IPS DF 4.7 (cell line): ENCODE data around the gene CDKAL1.

Experiments
- DNase-seq: peaks from one replicate; pipeline ENCODE4 v3.0.0-alpha.2; 2013; ENCODE audit warnings: low spot score; ENCODE audit errors: extremely low read depth

CDKAL1 gene

DNA sequence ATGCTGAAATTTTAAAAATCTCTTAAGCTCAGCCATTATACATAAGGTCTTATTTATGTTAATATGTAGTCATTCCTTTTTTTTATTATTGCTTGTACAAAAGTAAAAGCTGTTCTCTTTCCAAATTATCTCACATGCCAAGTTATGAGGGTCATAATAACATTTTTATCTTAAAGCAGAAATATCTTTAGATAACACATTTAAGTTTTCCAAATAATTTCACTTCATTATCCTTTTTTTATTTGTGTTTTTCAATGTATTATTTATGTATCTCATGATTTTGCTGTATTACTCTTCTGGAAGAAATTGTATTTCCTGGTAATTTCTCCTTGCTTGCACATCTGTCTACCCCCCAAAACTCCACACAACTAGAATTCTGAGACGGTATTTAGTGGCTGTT lies 598.2 kb downstream of the CDKAL1 start:
- DNase-seq, result no peak

DNA sequence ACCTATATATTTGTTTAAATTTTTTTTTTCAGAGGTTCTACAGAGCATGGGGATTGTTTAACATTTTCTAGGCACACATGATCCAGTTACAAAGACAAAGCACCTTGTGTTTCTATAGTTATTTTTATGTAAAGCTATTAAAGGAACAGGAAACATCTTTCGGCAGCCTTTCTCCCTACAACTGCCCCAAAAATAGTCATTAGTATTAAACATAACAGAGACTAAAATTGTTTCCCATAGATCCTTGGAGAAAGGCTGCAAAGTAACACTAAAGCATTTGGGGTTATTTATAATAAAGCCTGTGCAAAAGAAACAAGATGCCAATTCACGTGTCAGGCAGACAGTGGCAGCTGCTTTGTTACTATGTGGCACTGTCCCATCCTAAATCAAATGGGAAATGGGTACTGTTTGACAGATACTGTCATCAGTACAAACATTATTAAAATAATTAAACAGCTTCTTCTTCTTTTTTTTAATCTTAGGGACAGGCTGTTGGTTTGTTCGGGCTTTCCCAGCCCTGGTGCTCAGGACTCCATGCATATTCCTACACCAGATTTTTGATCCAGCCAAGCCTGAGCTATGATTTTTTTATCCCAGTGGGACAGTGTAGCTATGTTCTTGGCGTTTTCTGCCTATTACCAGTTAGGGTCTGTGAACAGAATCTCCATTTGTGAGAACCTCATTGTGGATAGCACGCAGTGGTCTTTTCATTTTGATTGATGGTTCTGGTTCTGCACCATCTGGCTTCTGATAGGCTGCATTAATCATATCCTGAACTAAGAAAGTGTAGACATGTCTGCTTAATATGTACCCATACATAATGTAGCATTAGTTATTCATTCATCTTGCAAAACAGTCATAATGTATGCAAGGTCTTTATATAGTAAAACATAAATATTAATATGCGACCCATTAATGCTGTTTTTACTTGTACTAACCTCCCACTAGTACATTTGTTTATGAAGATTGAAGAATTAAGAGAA lies 598.9 kb downstream of the CDKAL1 start:
- DNase-seq, result no peak

DNA sequence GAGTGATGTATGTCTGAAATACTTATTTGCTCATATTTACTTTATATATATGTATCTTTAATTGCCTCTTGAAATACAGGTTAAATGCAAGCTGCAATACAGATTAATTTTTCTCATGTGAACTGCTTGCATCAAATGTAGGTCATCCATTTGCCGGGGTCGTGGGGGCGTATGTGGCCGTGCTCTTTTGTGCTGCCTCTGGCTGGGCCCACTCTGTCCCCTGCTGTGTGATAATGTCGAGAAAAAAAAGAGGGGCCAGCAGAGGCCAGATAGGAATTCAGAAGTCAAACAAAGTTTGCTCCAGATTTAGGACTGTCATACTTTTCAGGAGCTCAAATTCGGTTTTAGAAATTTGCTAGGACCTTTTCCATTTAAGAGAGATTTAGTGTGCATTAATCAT lies 599.6 kb downstream of the CDKAL1 start:
- no peak for DNase-seq

DNA sequence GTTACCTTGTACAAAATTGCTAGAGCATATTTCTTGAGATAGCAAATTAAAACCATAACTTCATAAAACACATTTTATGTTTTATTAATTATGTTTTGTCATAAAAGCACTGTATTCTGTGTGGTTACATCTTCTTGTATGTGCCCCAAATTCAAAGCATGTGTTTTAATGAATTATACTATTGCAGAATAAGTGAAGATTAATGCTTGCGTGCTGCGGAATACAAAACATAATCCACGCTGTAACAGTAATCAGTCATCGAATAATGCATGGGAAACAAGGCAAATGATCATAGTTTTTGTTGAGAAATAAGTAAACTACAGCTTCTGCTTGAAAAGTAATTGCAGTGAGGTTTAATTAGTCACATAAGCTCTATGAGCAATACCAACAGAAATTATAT lies 600.1 kb downstream of the CDKAL1 start:
- no peak for DNase-seq

DNA sequence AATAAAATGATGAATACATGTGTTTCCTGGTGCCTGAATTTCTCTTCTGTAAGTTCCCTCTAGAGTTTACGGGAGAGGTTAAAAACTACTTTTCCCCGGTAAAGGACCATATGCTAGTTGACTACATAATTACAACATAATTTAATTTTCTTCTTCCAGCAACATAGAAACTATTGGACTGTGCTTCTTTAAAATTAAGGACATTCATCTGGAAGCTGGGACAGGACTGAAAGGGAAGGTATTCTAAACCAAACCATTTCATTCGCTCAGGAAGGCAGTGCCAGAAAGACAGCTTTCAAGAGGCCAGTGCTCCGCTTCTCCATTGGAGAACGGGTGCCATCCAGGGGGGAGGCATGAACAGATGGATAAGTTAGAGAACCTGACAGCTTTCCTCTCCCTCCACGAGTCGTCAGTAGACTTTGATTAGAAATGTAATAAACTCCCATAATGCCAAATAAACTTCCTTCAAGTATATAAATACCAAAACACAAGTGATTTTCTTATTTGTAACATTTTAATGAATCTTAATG lies 601.3 kb downstream of the CDKAL1 start:
- DNase-seq, result no peak

DNA sequence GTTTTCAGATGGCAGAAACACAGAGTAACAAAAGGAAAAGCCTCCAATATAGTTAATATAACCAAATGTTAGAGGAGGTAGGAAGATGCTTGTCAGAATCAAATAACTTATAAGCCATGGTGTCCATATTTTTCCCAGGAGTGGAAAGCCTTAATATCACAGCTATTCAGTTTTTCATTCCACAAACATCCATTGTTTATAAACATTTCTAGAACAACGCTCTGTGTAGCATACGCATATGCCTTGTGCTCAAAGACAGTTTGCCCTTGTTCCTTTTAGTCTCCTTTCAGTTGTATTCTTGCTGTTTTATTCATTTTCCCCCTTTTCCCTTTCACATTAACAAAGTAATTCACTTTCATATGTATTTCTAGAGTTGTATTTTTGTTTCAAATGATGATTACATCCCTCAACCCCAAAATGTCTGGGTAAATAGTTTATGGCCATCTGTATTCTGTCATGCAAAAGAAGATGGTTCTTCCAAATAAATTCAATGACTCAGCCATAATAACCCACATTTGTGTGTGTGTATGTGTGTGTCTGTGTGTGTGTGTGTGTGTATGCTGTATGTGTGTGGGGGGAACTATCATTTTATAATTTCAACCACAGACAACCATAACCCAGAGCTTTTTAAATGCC lies 603.6 kb downstream of the CDKAL1 start:
- no peak for DNase-seq

DNA sequence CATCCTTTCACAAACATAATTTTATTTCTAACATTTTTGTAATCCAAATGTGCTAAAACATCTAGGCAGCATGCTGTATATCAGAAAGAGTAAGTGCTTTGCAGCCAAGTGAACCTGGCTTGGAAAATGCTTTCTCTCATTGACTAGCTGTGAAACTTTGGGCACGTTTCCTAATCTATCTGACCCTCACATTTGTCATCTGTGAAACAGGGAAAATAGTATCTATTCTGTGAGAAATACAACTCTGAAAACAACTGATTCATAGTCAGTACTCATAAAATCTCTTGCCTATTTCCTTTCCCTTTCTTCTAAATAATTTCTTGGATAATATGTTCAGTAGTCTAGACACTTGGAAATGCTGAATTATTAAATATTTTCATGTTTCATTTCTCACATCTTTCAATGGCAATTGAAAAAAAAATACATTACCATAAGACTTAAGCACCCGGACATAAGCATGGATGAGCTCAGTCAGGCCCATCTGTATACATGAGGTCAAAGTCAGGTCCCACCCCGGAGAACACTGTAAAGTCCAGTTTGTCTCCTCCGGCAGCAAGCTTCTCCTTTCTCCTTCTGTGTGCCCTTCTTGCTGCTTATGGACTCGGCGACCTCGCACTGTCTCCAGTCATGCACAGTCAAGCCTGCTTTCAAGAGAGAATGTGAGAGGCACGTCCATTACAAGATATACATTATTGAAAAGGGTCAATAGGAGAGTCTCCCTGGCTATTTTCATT lies 604.2 kb downstream of the CDKAL1 start:
- DNase-seq, result no peak

DNA sequence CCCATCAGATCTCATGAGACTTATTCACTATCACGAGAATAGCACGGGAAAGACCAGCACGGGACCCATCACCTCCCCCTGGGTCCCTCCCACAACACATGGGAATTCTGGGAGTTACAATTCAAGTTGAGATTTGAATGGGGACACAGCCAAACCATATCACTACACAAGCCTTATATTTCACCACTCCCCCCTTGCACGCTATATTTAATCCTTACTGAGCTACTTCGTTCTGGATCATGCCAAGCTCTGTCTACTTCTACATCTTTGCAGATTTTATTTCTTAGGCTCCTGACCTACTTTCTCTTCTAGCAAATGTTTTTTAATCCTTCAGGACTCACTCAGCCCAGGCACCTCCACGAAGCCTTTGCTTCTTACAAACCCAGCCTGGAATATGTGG lies 606.7 kb downstream of the CDKAL1 start:
- DNase-seq, result no peak

DNA sequence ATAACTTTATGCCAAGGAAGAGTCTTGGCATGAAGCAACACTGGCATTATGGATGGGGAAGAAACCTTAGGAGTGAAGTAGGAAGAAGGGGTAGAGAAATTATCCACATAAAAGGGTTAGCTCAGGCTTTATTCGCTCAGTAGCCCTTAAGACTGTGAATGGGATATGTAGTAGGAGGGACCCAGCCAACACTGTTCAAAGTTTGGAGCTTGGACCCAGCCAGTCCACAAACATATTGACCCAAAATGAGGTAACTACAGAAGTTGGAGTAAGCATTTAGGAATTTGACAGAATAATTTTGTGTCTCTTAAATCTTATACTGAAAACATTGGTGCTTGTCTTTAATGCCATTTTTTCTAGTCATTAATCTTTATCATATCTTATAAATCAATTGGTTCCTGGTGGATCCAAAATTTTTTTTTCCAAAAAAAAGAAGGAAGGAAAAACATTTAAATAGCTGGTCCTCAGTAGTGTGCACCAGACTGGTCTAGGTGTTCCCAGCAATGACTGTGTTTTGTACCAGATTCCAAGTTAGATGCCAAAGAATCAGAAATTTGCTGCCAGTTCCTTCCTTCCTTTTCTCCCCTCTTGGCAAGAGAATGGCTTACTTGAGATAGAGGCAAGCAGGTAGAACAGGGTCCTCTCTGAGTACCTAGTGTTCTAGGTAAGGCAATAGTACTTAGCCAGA lies 607.5 kb downstream of the CDKAL1 start:
- DNase-seq, result no peak

DNA sequence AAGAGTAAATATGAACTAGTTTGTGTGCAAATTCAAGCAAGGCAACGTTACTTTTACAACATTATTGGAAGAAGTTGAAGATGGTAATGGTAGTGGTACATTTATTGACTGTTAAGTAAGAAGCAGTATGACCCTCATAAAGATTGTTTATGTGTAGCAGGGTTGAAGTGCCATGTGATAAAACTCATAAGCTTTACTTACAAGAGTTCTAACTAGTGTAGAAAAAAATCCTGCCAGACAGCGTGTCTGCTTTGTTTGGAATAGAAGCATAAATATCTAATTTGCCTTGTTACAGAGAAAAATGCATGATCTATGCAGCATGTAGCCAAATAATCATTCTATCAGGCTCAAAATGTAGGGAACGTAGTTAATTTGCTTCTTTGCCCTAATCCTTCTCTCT lies 608.5 kb downstream of the CDKAL1 start:
- no peak for DNase-seq

DNA sequence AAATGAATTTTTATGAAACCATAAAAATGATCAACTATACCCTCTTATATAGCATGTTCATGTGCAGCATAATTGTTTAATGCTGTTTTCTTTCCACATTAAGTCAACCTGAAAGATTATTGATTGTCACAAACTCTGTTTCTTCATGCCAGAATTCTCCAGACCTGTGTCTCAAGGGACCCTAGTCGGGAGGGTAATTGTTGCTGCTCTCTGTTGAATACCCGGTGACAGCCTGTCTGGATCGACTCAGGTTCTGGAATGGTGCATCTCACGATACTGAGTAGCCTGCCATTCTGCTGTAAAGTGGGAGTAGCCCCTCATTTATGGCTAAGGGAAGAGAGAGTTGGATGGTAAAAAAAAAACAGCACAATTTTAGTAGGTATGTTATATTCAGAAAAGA lies 609.4 kb downstream of the CDKAL1 start:
- no peak for DNase-seq

DNA sequence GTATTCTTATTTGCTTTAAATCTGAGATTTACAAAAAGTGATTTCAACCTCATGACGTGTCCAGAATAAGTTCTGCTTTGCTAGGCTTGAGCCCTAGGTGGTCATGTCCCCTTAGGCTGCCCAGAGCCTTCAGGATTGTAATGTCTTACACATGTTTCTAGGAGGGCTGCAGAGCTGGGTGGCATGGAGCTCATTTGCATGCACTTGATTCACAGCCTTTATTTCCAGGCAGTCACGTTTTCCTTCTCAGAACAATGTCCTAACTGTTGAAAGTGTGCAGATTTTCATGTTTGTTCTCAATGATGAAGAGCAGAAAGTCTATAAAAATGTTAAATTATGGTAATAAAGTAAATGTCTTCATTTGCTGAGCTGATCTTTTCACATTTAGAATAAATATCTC lies 610.7 kb downstream of the CDKAL1 start:
- DNase-seq, result no peak

DNA sequence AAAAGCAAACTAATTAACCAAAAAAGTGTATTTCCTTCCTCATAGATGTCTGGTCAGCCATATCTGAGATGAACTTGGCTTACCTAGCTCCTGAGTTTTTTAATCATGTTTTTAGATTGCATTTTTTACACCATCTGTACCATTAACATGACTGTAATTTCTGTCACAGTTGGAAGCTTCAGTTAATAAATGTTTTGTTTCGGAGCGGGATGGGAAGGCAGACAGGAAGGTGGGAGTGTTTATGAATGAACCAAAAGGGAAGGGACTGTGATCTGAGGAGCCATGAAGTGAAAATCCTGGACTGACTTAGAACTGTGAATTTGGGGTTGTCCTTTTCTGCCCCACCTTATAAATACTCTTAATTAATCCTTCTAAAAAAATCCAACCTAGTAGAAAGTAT lies 613.7 kb downstream of the CDKAL1 start:
- DNase-seq, result no peak

DNA sequence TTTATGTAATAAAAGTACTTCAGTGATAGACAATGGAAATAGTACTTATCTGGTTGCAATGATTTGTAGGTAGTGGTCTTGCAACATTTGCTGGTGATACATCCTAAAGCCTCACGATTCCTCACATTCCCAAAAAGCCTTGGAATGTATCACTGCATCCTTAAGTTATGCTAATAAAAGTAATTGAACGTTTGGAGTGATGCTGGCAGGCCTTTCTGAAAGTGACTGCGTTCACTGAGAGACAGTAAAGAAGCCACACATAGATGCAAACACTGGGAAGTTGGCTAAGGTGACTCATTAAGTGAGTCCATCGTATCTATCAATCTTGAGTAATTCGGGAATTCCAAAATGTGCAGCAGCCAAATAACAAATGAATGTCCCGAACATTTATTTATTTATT lies 615.2 kb downstream of the CDKAL1 start:
- no peak for DNase-seq

DNA sequence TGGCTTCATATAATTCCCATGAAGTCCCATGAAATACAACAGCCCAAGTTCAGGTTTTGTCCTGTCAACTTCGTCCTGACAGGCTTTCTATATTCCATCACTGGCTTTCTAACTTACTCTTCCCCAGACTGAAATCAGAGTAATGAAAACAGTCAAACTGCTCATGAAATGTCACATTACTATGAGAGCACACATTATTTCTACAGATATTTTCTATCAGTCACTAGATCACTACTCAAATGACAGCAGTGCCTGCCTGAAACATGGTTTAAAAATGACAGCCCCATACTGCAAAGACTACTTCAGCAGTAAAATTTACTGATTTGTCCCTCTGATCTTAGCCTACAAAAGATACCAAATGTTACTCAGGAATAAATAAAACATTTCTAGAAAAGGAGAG lies 616.4 kb downstream of the CDKAL1 start:
- DNase-seq, result no peak

DNA sequence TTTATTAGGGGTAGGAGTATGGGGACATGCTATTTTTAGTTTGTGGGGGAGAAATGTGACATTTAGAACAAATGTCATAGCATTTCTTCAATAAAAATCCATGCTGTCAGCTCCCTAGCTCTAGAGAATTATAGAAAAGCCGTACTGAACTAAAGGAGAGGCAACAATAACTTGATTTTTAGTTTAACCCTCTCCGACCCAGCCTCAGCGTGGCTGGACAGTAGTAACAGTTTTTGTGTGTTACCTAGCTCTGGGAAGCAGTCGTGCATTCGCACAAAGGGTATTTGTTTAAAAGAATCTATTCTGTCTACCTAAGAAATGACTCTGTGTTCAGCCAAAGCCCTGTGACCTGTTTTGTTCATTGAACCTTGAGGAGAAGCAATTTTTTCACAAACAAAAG lies 616.9 kb downstream of the CDKAL1 start:
- DNase-seq, result no peak

DNA sequence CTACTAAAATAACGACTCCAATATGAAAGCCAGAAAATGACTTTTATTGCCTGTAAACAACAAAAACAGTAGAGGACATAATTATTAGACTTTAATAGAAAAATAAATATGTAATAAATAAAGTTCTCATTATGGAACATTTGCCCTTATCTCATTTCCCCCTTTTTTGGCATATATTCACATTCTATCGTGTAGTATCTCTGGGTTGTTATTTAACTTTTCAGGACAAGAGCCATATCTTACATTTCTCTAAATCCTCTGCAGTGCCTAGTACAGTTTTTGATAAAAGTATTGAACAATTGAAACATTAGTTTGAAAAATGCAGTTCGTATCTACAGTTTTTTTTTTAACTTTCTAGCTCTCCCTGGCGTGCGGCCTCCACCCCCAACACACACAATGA lies 617.3 kb downstream of the CDKAL1 start:
- DNase-seq, result no peak

DNA sequence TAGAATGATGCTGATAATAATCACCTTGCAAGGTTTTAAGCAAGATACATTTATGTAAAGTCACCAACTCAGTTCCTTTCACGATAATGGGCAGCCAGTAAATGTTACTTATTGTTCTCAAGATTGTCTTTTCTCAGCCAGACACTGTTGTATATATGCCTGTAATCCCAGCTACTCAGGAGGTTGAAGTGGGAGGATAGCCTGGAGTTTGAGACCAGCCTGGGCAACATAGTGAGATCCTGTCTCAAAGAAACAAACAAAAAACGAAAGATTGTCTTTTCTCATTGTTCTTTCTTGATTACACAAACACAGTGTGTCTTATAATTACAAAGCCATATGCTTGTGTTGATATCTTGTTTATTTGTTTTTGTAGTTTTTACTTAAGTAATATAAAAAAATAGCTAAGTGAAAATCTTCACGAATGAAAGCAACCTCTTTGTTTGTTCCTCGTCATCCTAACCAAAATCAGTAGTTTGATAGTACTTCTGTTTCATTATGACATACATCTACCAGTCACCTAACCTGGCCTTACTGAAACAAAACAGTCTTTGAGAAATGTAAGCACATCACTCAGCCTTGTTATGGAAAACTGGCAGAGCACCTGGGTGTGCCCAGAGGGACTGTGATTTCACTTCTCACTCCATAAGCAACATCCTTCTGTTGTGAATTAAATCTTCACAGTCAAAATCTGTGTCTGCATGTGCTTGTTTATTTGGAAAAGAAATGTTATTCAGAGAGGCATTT lies 623.1 kb downstream of the CDKAL1 start:
- no peak for DNase-seq

DNA sequence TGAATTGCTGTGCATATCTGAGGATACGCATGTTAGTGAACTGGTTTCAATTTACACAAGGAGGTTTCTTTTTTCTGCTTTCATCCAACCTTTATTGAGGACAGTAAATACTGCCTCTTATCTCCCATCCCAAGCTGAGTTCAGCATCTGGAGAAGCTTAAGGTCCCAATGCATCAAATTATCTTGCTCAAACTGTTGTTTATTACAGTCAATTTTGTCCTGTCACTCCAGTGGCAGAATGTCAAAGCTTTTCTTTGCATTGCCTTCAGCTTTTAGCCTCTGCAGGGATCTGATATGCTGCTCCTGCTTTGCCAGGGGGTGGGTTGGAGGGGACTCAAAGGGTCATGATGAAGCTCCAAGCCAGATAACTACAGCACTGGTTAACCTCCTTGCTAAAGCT lies 623.9 kb downstream of the CDKAL1 start:
- DNase-seq, result no peak

DNA sequence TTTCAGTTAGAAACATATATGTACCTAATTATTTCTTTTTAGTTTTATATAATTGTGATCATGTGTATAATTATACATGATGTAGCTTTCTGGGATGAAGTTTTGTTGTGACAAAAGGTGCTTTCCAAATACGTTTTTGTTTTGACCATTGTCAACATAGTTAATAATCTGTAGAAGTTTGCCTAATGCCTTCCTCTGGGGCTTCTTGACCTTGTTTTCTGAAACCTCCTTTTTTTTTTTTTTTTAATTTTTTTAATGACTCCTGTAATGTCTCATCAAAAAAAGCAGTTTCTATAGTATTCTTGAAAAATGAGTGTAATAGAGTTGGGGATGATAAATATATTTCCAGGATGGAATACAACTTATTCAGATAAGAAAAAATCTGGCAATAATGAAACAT lies 624.6 kb downstream of the CDKAL1 start:
- DNase-seq, result no peak

DNA sequence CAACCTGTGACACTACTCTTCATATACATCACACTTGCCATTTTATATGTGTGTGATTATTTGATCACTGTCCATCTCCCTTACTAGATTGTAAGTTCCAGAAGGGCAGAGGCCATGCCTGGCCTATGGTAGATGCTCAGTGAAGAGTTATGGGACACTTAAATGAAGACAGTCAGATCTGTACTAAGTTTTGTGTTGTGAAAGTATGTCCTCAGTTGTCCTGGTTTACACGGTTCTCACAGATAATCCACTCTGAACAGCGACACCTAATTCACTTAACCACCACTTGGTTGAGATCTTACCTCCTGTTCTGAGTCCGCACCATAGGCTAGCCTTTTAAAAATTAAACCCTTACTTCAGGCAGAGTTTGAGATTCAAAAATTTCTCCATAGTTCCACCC lies 625.2 kb downstream of the CDKAL1 start:
- no peak for DNase-seq
